Superior temporal gyrus (tissue), 1 donor: ENCODE data around the gene COL4A2.

Experiments used
- DNase-seq: peaks from one replicate; pipeline ENCODE4 v3.0.0-alpha.2; 2016; ENCODE audit errors: extremely low spot score

The COL4A2 gene

DNA sequence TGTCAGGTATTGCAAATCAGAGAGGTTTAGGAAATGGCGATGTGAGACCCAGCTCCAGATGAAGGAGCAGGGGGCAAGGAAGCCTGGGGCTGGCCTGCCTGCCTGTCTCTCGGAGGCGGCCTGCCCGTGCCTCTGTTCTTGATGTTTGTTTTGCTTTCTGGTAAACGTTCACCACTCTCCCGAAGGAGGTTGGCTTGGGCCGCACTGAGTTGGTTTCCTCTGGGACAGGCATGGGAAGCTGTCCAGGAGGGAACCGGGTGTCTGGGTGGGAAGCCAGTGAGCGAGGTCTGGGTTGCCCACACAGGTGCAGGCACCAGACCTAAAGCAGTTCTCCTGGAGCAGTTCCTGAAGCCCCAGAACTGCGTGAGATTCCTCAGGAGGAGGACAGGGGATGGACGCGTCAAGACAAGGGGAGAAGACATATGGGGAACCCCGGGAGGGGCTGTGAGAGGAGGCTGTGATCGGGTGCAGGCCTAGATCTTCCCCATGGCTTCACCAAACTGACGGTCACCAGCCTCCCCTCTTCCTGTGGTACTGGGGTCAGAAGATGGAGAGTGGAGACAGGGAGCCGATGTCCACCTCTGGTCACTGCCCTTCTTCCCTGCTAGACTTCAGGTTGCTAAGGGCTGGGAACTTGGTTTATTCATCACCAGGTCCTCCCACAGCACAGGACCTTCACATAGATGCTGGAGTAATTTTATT lies 15.2 kb downstream of the COL4A2 start:
- no peak for DNase-seq

DNA sequence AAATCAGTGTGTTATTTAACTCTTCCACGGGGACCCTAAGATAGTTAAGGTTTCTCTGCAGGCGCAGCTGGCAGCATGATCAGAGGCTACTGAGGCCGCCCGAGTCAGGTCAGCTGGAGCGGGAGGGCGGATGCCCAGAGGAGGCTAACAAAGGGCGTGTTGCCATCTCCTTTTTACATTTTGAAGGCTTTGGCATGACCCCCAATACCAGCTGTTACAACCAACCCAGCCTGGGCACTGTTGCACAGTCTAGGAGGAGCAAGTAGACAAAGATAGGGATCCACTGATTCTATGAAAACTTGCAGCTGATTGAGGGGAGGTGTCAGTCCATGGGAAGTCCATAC lies 15.7 kb downstream of the COL4A2 start:
- DNase-seq = no peak

DNA sequence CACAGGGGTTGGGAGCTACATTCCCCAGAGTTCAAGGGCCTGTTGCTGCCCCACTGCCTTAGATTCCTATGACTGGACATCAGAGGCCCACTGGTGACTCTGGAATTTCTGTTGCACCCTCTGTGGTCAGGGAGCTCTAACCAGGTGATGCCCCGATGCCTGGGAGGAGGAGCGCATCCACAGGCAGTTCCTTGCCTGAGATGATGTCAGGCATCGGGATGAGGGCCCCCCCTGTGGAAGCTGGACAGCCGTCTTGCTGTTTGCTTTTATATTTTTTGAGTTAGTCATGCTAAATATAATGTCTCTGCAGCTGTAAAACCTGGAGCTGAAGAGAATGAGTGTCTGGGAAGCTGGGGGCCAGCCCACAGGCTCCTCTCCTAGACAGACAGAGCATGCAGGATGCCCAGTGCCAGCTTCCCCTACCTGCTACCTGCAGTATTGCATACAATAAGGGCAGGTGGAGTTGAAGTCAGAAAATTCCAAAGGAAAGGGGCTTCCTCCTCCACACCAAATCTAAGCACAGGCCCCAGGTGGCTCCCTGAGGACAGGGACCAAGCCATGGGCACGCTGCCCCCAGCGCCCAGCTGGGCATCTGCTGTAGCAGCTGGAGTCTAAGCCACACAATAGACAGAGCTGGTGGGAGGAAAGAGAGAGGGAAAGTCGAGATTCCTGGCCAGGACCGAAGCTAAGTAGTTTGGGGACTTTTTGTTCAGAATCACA lies 16.2 kb downstream of the COL4A2 start:
- no peak for DNase-seq

DNA sequence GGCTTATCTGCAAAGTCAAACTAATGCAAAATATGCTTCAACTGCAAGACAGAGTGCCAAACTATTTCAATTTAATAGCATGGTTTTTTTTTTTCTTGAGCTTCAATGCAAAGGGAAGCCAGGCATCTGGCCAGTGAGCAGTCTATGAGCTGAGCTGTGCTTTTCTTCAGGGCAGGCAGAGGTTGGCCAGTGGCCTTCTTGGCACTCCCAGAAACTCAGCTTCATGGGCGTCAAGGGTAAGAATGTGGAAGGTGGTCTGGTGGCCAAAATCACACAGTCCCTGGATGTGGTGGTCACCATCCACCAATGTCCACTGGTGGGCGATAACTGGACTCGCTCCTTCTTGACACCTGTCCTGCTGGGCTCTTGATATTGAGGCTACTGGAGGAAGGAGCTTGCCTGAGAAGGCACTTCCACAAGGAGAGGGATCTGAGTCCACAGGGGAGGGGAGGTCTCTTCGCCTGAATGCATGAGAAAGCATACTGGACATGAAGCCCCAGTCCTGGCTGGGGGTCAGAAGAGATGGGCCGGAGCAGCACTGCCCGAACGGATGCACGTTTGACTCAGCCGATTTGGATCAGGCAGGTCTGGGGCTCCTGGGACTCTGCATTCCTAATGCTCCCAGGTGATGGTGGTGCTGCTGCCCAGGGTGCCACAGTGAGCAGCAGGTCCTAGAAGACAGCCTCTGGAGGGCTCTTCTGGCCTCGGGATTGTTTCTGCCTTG lies 17.1 kb downstream of the COL4A2 start:
- DNase-seq = no peak

- DNase-seq = no peak
Observed at GRCh38 chr13:110326263-110326904, 19.3 kb downstream of the COL4A2 start.

DNA sequence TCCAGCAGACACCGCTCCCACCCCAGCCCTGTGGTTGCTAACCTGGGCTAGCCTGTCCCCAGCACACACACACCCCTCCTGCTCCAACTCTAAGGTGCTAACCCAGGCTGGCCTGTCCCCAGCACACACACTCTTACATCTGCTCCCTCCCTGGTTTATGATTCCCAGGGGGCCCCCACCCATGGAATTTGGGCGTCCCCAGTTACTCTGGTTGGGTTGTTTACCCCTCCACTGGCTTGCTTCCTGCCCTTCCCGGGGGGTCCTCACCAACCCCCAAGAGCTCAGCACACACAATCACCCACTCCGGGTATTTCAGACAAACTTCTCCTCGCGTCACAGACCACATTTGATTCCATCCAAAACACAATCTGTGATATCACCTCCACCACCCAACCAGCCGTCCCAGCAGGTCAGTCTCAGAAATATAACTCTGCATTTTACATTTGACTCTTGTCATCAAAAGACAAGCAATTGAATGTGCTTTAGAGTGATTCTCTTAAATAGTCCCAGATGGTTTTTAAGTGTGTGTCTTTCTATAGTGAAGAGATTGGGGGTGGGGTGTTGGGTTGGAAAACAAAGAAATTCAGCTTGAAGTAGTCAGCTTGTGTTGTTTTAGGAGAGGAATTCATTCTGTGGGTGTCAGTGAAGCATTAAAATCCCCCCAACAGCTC lies 20.1 kb downstream of the COL4A2 start:
- no peak for DNase-seq

- no peak for DNase-seq
Observed at GRCh38 chr13:110328573-110328972, 21.5 kb downstream of the COL4A2 start.

GRCh38 chr13:110329258-110329657 lies 22.2 kb downstream of the COL4A2 start:
- no peak for DNase-seq

DNA sequence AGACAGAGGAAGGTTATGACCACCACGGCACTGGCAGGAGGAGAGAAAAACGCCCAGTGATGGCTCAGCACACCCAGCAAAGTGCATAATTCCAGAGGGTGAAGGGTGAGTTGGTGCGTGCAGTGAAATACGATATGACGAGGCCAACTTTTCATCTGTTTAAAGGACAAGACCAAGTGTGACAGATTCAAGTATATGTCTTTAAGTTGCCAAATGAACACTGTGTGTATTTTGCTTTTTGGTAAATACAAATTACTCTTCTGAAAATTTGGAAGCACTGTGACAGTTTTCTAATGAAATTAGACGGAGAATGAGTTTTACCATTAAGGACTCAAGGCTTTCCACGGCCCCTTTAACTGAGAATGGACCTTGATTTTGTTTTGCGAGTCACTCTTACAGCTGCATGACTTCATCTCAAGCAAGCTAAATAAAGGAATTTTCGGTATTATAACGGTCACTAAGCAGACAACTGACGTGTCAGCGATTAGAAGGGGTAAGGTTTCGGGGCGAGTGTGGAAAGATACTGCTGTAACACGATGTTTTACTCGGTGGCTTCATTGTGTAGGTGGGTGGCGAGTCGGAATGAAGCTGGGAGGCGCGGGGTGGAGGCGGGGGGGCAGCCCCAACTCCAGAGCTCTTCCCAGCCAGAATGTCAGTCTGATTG lies 22.8 kb downstream of the COL4A2 start:
- no peak for DNase-seq

- DNase-seq = no peak
Observed at GRCh38 chr13:110330491-110331011, 23.5 kb downstream of the COL4A2 start.

DNA sequence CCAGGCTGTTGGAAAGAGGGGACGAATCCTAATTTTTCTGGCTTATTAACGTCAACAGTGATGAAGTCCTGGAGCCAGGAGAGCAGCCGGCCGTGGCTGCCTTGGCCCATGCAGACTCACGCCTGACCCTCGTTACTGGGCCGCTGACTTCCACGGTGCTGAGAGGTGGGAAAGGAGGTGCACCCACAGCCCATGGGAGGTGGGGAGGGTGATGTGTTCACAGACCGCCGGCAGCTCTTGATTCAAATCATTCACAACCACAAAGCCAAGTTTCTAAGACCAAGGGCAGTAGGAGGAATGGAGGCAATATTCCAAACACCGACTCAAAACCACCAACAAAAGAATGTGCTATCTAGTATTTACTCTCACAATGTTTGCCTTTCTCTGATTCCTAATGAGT lies 24.3 kb downstream of the COL4A2 start:
- no peak for DNase-seq

- DNase-seq = no peak
Observed at GRCh38 chr13:110332750-110333149, 25.7 kb downstream of the COL4A2 start.

DNA sequence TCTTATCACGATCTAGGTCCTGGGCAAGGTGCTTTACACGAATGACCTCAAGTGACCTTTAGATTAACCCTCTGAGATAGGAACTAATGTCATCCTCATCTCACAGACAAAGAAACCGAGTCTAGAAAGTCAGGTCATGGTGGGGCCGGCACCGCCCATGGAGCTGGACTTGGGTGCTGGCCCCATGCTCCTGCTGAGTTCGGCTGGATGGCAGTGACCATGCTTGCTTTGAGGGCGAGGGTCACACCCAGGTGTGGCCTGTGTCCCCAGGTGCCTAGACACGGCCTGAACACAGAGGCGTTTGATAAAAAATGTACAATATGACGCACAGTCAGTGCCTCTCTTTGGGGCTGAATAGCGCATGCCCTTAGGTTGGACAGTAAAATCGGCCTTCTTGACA lies 26.8 kb downstream of the COL4A2 start:
- DNase-seq = no peak

GRCh38 chr13:110334256-110334655 lies 27.2 kb downstream of the COL4A2 start:
- DNase-seq = no peak

DNA sequence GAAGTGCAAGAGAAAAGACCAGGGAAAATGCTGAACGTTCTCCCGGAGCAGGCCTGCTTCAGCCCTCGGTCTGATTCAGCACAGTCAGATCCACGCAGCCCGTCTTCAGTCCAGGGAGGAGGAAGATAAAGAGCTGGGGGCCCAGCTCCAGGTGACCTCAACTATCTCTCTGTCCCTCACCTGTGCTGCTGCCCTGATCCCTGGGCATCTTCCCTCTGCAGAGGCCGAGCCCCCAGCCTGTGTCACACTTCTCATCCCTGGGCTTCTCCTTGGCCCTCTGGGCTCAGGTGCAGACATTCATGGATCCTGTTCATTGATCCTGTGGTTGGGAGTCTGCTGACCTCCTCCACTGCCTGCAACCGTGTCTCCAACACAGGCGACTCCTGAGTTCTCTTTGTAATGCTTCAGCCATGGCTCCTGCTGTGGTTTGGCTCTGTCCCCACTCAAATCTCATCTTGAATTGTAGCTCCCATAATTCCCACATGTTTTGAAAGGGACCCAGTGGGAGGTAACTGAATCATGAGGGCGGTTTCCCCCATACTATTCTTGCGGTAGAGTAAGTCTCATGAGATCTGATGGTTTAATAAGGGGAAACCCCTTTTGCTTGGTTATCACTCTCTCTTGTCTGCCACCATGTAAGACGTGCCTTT lies 27.9 kb downstream of the COL4A2 start:
- DNase-seq = no peak

DNA sequence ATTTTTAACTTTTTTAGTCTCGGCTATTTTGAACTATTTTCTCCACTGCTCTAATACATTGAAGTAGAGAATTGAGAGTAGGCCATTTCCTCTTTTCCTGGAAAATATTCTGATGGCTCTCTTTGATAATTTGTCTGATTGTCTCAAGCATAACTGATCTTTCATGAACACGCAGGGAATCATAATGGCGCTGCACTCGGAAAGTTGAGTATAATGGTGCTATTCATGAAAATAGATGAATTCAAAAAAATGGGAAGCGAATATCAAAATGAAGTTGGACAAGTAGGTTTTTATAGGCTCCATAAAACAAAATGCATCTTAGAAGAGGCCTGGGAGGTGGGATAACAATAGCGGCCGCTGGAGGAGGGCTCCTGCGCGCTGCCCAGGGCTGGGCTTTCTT lies 29.0 kb downstream of the COL4A2 start:
- DNase-seq = no peak

DNA sequence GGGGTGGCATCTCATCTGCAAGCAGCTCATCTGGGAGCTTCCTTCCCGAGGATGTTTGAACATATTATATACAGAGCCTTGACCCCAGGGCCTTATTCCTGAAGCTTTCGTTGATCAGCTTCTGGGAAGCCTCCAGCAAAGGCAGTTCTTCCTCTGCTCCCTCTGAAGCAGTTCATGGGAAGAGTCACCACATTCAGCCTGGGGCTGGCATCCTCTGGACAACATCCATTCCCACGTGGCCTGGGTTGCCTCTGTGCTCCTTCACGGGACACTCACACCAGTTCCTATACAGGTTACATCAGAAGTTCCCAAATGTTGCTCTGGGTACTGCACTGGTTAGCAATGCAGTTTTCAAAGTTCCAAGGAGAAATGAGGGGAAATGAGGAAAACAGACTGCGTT lies 29.6 kb downstream of the COL4A2 start:
- DNase-seq = no peak

- no peak for DNase-seq
Observed at GRCh38 chr13:110337247-110337646, 30.2 kb downstream of the COL4A2 start.

DNA sequence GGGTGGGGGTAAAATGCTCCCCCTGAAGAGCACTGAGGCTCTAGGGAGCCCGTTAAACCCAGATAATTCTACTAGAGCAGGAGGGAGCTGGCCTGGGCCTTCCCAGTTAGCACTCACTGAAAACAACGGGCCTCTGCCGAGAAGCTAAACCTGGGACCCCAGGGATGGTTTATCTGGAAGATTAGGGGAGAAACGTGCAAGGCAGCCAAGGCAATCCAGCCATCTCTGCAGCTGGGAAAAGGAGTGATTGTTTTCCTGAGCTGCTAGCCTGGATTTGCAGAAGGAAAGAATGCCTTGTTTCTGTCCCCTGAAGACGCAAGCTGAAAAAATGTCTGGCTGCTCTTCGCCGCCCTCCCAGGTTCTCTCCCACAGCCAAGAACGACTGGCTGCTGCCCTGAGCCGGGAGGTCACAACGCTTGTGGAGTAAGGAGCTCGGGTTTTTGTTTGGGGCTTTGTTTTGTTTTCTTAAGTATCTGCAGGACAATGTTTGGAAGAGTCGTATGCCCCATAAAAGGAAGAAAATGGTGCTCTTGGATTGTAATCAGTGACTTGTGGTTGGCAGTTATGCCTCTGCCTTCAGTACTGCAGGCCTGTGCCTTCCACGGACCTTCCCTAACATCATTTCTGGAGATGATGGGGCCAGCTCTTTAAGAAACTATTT lies 31.5 kb downstream of the COL4A2 start:
- no peak for DNase-seq

GRCh38 chr13:110339263-110339662 lies 32.2 kb downstream of the COL4A2 start:
- no peak for DNase-seq
